ENCODE results near the gene ZNF550.

Gene ZNF550

GRCh38 chr19:57559404-57560025 lies at the start of gene ZNF550:
ZNF550 (minus strand) TSS chr19:57559863; CDS start chr19:57559682, 181 bp downstream.
- peak; percentile 68 to 84 (median 82) for DNase-seq

GRCh38 chr19:57606931-57607330 lies 47.3 kb upstream of the ZNF550 start:
- DNase-seq = no peak

GRCh38 chr19:57599761-57600383 lies 40.2 kb upstream of the ZNF550 start, which contains the start of gene ZNF530:
ZNF530 (plus strand) TSS chr19:57599885; CDS start chr19:57604346, 4,461 bp downstream.
- peak; percentile 83 to 95 (median 94) for DNase-seq

- no peak for DNase-seq
Measured at GRCh38 chr19:57599377-57599760, 39.7 kb upstream of the ZNF550 start.

GRCh38 chr19:57587529-57587928 lies 27.9 kb upstream of the ZNF550 start:
- no peak for DNase-seq

- DNase-seq = peak; percentile 19 to 88 (median 42)
Measured at GRCh38 chr19:57583521-57584416, 24.1 kb upstream of the ZNF550 start, which contains the start of gene ZIK1. ZIK1 (plus strand) TSS chr19:57584145; CDS start chr19:57584357, 212 bp downstream.

GRCh38 chr19:57583104-57583520 lies 23.4 kb upstream of the ZNF550 start:
- no peak for DNase-seq

GRCh38 chr19:57578487-57579205 lies 19.0 kb upstream of the ZNF550 start, which contains the start of gene ZNF416:
ZNF416 (minus strand) TSS chr19:57578911; CDS start chr19:57578704, 207 bp downstream.
- DNase-seq = peak; percentile 93 to 98 (median 97)

GRCh38 chr19:57576661-57577060 lies 17.0 kb upstream of the ZNF550 start:
- DNase-seq = no peak

- no peak for DNase-seq
Measured at GRCh38 chr19:57572415-57572947, 12.8 kb upstream of the ZNF550 start.

GRCh38 chr19:57570707-57571106 lies 11.0 kb upstream of the ZNF550 start:
- DNase-seq = no peak

GRCh38 chr19:57566396-57567265 lies 7.0 kb upstream of the ZNF550 start:
- DNase-seq = peak; percentile 9 to 54 (median 10)

GRCh38 chr19:57563547-57563946 lies 3.9 kb upstream of the ZNF550 start:
- DNase-seq = no peak

- DNase-seq = no peak
Measured at GRCh38 chr19:57560049-57560491, 407 bp upstream of the ZNF550 start.

GRCh38 chr19:57559008-57559403 lies 657 bp downstream of the ZNF550 start:
- DNase-seq = peak; percentile 2 to 40 (median 13)

GRCh38 chr19:57558525-57558924 lies 1.1 kb downstream of the ZNF550 start:
- DNase-seq = no peak

GRCh38 chr19:57557659-57558058 lies 2.0 kb downstream of the ZNF550 start:
- no peak for DNase-seq

- DNase-seq = no peak
Measured at GRCh38 chr19:57552432-57552831, 7.2 kb downstream of the ZNF550 start.

GRCh38 chr19:57546513-57546912 lies 13.2 kb downstream of the ZNF550 start:
- DNase-seq = no peak

GRCh38 chr19:57537953-57538547 lies 21.6 kb downstream of the ZNF550 start:
- DNase-seq = no peak

Data from NCI-H1417 (cell line).